BJ (cell line): ENCODE results near the gene CALCR. TPM values are rescaled to one million over a fixed set of nuclear protein-coding genes. Genes with fewer than 3 reads are reported as not detected.
"Not testable (repeated sequence)": the region's sequence is repeated elsewhere in the genome, so short reads cannot be mapped to it uniquely, and the experiment has no call there.

Experiments used
- CTCF ChIA-PET: fragments of 350-600 bp; formaldehyde crosslinking; extraction: SDS; loops from one replicate; lab custom pipeline; 2021; ENCODE audit warnings: antibody characterized with exemption, inconsistent platforms; lab: Yijun Ruan, JAX
- POLR2A ChIA-PET: fragments of 300-600 bp; sonication (Branson Sonifier 250); formaldehyde crosslinking; extraction: SDS; loops from one replicate; lab custom pipeline; 2021; ENCODE audit warnings: antibody characterized with exemption; lab: Charles Lee
- DNase-seq: peaks from one replicate; pipeline ENCODE4 v3.0.0-alpha.2; 2011; ENCODE audit warnings: low read depth
- H3K27me3 ChIP-seq: 2 replicates; pipeline ENCODE4 v1.6.0; 2011; ENCODE audit warnings: low read length; ENCODE audit not compliant: control insufficient read depth, insufficient read depth
- H3K36me3 ChIP-seq: 2 replicates; pipeline ENCODE4 v1.5.1; 2011; ENCODE audit warnings: low read length; ENCODE audit not compliant: control insufficient read depth, insufficient read depth
- H3K4me3 ChIP-seq: 2 replicates; pipeline ENCODE4 v1.5.1; 2011; ENCODE audit warnings: low read depth, mild to moderate bottlenecking, control low read depth, low read length
- CTCF ChIP-seq: IDR thresholded peaks from 2 replicates; pipeline ENCODE4 v1.5.1; 2011; ENCODE audit warnings: low read depth, mild to moderate bottlenecking, control low read depth, inconsistent platforms, low read length, moderate library complexity; ENCODE audit not compliant: insufficient read depth
- polyA plus RNA-seq: library from polyadenylated mRNA; depleted of rRNA; stranded (reverse); fragments of >200 nt; gene quantifications from 2 replicates; pipeline ENCODE4 v1.2.3, GENCODE V29; 2011

Gene CALCR
- polyA plus RNA-seq, 1 experiment, result not detected

- ChIA-PET POLR2A (no interaction called here), CTCF (interaction anchor here (1.2 to 1.4 kb wide), 2 partner anchors 10 to 16 kb away, joined by 3 read pairs; no protein-coding TSS in a partner anchor)
- no peak for TF ChIP-seq CTCF
- DNase-seq, result no peak
- Histone ChIP-seq H3K36me3 (no peaks in the 10 kb centered on the region), H3K4me3 (no peak overlapping the region), H3K27me3 (no peaks in the 10 kb centered on the region)
These were observed 45.5 kb upstream of the CALCR start for GRCh38 chr7:93620057-93620456.

- Histone ChIP-seq H3K36me3 (no peaks in the 10 kb centered on the region), H3K27me3 (no peaks in the 10 kb centered on the region), H3K4me3 (no peak overlapping the region)
- ChIA-PET CTCF (no interaction called here), POLR2A (no interaction called here)
- DNase-seq, result no peak
- TF ChIP-seq CTCF, result no peak
These were observed 26.8 kb upstream of the CALCR start for GRCh38 chr7:93601363-93601762.

- ChIA-PET POLR2A (no interaction called here), CTCF (no interaction called here)
- no peaks in the 10 kb centered on the region for H3K36me3 ChIP-seq
- DNase-seq, result no peak
- H3K4me3 ChIP-seq, result no peak overlapping the region
- no peaks in the 10 kb centered on the region for H3K27me3 ChIP-seq
- TF ChIP-seq CTCF, result no peak
These were observed 19.7 kb upstream of the CALCR start for GRCh38 chr7:93594250-93594649.

- no peak for TF ChIP-seq CTCF
- no peaks in the 10 kb centered on the region for H3K36me3 ChIP-seq
- ChIA-PET POLR2A (no interaction called here), CTCF (no interaction called here)
- DNase-seq, result no peak
- no peak overlapping the region for H3K4me3 ChIP-seq
- no peaks in the 10 kb centered on the region for H3K27me3 ChIP-seq
These were observed 18.2 kb upstream of the CALCR start for GRCh38 chr7:93592588-93593266.

GRCh38 chr7:93591224-93592050, 16.9 kb upstream of the CALCR start:
- POLR2A ChIA-PET, H3K36me3 ChIP-seq, H3K27me3 ChIP-seq, H3K4me3 ChIP-seq, DNase-seq, CTCF ChIA-PET: not testable (repeated sequence)

GRCh38 chr7:93586479-93586865, 11.9 kb upstream of the CALCR start:
- H3K27me3 ChIP-seq, H3K36me3 ChIP-seq, POLR2A ChIA-PET, CTCF ChIA-PET, H3K4me3 ChIP-seq, DNase-seq: not testable (repeated sequence)

GRCh38 chr7:93585694-93586478, 11.4 kb upstream of the CALCR start:
- DNase-seq, H3K27me3 ChIP-seq, CTCF ChIA-PET, H3K36me3 ChIP-seq, POLR2A ChIA-PET, H3K4me3 ChIP-seq: not testable (repeated sequence)
